ENCODE data around the gene SDHA. TPM values are rescaled to one million over a fixed set of nuclear protein-coding genes. Genes with fewer than 3 reads are reported as not detected.

The SDHA gene
- total and polyA plus RNA-seq, 9 of the 15 experiments (the other 6 are each of a cell fraction or from before 2014, with no cell fraction given) = 82.9 to 191 (median 130) TPM

- H3K4me1 ChIP-seq (replicated peaks in 1 of 2; ENCODE audit: control insufficient read depth in 2 of 2, insufficient read depth in 2 of 2, low read length in 2 of 2) = peaks cover 0 to 67% of the 10 kb centered on the region in 2 experiments; a peak in 2 of 5 replicates
- WGBS (ENCODE audit: insufficient coverage, low coverage, missing lambda C conversion rate) = 4% methylated on average over 16 of the region's 16 CpGs
- DNase-seq (ENCODE audit: extremely low read depth in 1 of 4, low spot score in 3 of 4) (no peak), ATAC-seq (no peak), FAIRE-seq (no peak)
- intact Hi-C loops (cut with micrococcal nuclease) = no loop called here
- H3K27ac ChIP-seq (ENCODE audit: extremely low read depth, low read depth, low read length) = no peak overlapping the region
- H3K4me3 ChIP-seq = no peak overlapping the region
- H3K9ac ChIP-seq (ENCODE audit: insufficient read depth in 1 of 2, low read depth in 2 of 2, low read length in 2 of 2) = no peak overlapping the region; a peak in 1 of 4 replicates
- no peak overlapping the region for H3K4me2 ChIP-seq (ENCODE audit: insufficient read depth, low read length)
- no peaks in the 10 kb centered on the region for H3K9me1 ChIP-seq (ENCODE audit: control insufficient read depth, insufficient read depth, low read length)
- in situ Hi-C loops (cut with MboI) = no loop called here
- H2AFZ ChIP-seq (ENCODE audit: low read depth, low read length) = no peak overlapping the region
- H3K79me2 ChIP-seq (ENCODE audit: control insufficient read depth, insufficient read depth, low read length) = no peaks in the 10 kb centered on the region
- no peaks in the 10 kb centered on the region for H3K9me3 ChIP-seq (replicated peaks; ENCODE audit: control insufficient read depth, insufficient read depth, low read depth, low read length)
- H4K20me1 ChIP-seq (replicated peaks; ENCODE audit: control insufficient read depth, insufficient read depth, low read length) = peaks cover 32% of the 10 kb centered on the region
- no peaks in the 10 kb centered on the region for H3K36me3 ChIP-seq (ENCODE audit: control insufficient read depth, insufficient read depth, low read length)
- ChIA-PET POLR2A (interaction anchor here (1.3 to 2.0 kb wide), 2 partner anchors 9 to 38 kb away, joined by 4 to 5 read pairs; no protein-coding TSS in a partner anchor), CTCF (ENCODE audit: low intra/inter-chr PET ratio) (no interaction called here)
- H3K27me3 ChIP-seq (ENCODE audit: control insufficient read depth in 2 of 2, insufficient read depth in 2 of 2, low read length in 2 of 2) = peaks cover 39 to 89% of the 10 kb centered on the region in 2 experiments
- BruUV-seq (replicated peaks) = no TSS peak
- TF ChIP-seq FOXJ3 (CRISPR knock-in tag; IDR thresholded peaks at IDR 0.05) (no peak), NFYB (IDR thresholded peaks at IDR 0.05; ENCODE audit: extremely low read depth, insufficient read length) (no peak), USF1 (CRISPR knock-in tag; IDR thresholded peaks at IDR 0.05) (peak; percentile 42; the same call in 1 of the 2 replicates)
Observed at GRCh38 chr5:190366-191035, 27.6 kb upstream of the SDHA start.

Data from K562 (cell line).